ENCODE measurements around the gene CLCN2. TPM values are rescaled to one million over a fixed set of nuclear protein-coding genes. Genes with fewer than 3 reads are reported as not detected.

CLCN2 gene
- total RNA-seq, 1 experiment from 2014 or later, result 21.6 TPM

GRCh38 chr3:184355261-184356040, 6.0 kb downstream of the CLCN2 start:
- H3K9me2 ChIP-seq (ENCODE audit: insufficient read depth), result no peaks in the 10 kb centered on the region
- TF ChIP-seq SP1 (IDR thresholded peaks at IDR 0.05; ENCODE audit: low read depth) (no peak), EZH2phosphoT487 (IDR thresholded peaks at IDR 0.05; ENCODE audit: borderline replicate concordance) (no peak), ZFX (IDR thresholded peaks at IDR 0.05) (no peak), EGR1 (IDR thresholded peaks at IDR 0.05; ENCODE audit: low read depth) (no peak), FOSL1 (IDR thresholded peaks at IDR 0.05; ENCODE audit: low read depth) (no peak), ELF1 (IDR thresholded peaks at IDR 0.05; ENCODE audit: borderline replicate concordance, low read depth) (no peak), JUND (IDR thresholded peaks at IDR 0.05) (no peak), CEBPB (IDR thresholded peaks at IDR 0.05; ENCODE audit: low read depth) (no peak), YY1 (IDR thresholded peaks at IDR 0.05; ENCODE audit: extremely low read depth, insufficient replicate concordance, low read depth, low read length) (no peak), POLR2A (IDR thresholded peaks at IDR 0.05; ENCODE audit: borderline replicate concordance, extremely low read depth, insufficient read depth, insufficient read length) (no peak), EZH2 (IDR thresholded peaks at IDR 0.05) (no peak), MAX (IDR thresholded peaks at IDR 0.05) (no peak), POLR2AphosphoS5 (IDR thresholded peaks at IDR 0.05; ENCODE audit: low read depth, low read length) (no peak), ZBTB33 (IDR thresholded peaks at IDR 0.05; ENCODE audit: extremely low read depth, insufficient replicate concordance, low read length) (no peak)
- TF ChIP-seq, protein P1, sequence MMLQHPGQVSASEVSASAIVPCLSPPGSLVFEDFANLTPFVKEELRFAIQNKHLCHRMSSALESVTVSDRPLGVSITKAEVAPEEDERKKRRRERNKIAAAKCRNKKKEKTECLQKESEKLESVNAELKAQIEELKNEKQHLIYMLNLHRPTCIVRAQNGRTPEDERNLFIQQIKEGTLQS (IDR thresholded peaks at IDR 0.05), result no peak
- DNase-seq (ENCODE audit: low read depth, low spot score), result no peak
- peaks cover 3 to 12% of the 10 kb centered on the region in 2 experiments; a peak in 3 of 4 replicates for H3K4me1 ChIP-seq (ENCODE audit: control insufficient read depth in 1 of 2, insufficient read depth in 2 of 2, low read length in 2 of 2)
- no peak overlapping the region for H3K9ac ChIP-seq (ENCODE audit: low read length)
- H3K4me3 ChIP-seq (replicated peaks in 1 of 2; ENCODE audit: low read depth in 1 of 2, low read length in 2 of 2), result no peak overlapping the region
- H3K9me3 ChIP-seq (ENCODE audit: control insufficient read depth in 1 of 2, insufficient read depth in 1 of 2, low read depth in 1 of 2, low read length in 2 of 2), result no peaks in the 10 kb centered on the region
- RAD21 ChIA-PET (ENCODE audit: low non-redundant PET in 1 of 2, low total read pairs in 2 of 2, uncharacterized antibody in 2 of 2, unreplicated experiment in 2 of 2), result no interaction called here
- H2AFZ ChIP-seq (ENCODE audit: low read depth, low read length, poor library complexity, severe bottlenecking), result no peak overlapping the region
- H3K4me2 ChIP-seq (ENCODE audit: low read length), result no peak overlapping the region
- no peak overlapping the region for H3K27ac ChIP-seq (ENCODE audit: low read depth, low read length)
- H3K36me3 ChIP-seq (ENCODE audit: control insufficient read depth in 1 of 2, insufficient read depth in 2 of 2, low read length in 2 of 2), result peaks cover 24% of the 10 kb centered on the region in 2 experiments; a peak in 3 of 4 replicates
- H4K20me1 ChIP-seq (ENCODE audit: insufficient read depth), result no peaks in the 10 kb centered on the region
- intact Hi-C loops (cut with micrococcal nuclease), result no loop called here
- ATAC-seq, result no peak
- H3K79me2 ChIP-seq (ENCODE audit: insufficient read depth, low read length), result peaks cover 6% of the 10 kb centered on the region
- BruUV-seq (replicated peaks), result no TSS peak
- no peaks in the 10 kb centered on the region for H3K27me3 ChIP-seq (ENCODE audit: insufficient read depth, low read length)
- POLR2A ChIA-PET, result no interaction called here
- CTCF ChIA-PET, result no interaction called here
